Dermis blood vessel endothelial cell (primary cell): ENCODE measurements around the gene PPA2. TPM values are rescaled to one million over a fixed set of nuclear protein-coding genes. Genes with fewer than 3 reads are reported as not detected.

Experiments
- DNase-seq: peaks from one replicate; pipeline ENCODE4 v3.0.0; 2010
- total RNA-seq: library from RNA; depleted of rRNA; stranded (reverse); fragments of >200 nt; gene quantifications from 2 replicates; pipeline ENCODE4 v1.2.3, GENCODE V29; 2014

Gene PPA2
- total RNA-seq, 1 donor from 2014 or later, result 86.4 TPM

DNA sequence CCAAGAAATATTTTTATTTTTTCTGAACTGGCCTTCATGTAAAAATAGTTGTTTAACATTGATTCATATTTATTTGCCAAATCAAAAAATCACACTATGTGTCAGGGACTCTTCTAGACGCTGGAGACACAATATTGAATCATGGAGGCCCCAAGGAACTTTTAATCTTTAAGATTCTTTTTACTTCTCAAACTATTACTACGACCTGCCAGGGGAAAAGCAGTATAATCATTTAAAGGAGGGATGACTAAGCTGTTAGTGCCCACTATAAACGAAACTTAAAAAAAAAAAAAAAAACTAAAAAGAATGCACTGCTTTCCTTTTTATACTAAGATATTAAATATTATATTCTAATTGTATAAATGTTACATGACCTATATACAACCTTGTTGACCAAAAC, 84.7 kb downstream of the PPA2 start:
- no peak for DNase-seq

- DNase-seq, result no peak
These were observed 86.4 kb downstream of the PPA2 start for GRCh38 chr4:105387466-105387865.

- DNase-seq, result peak; percentile 14
These were observed 87.8 kb downstream of the PPA2 start for GRCh38 chr4:105386012-105386411.

GRCh38 chr4:105374071-105374470, 99.8 kb downstream of the PPA2 start:
- DNase-seq, result no peak

- no peak for DNase-seq
These were observed 100.5 kb downstream of the PPA2 start for GRCh38 chr4:105373324-105373723.

DNA sequence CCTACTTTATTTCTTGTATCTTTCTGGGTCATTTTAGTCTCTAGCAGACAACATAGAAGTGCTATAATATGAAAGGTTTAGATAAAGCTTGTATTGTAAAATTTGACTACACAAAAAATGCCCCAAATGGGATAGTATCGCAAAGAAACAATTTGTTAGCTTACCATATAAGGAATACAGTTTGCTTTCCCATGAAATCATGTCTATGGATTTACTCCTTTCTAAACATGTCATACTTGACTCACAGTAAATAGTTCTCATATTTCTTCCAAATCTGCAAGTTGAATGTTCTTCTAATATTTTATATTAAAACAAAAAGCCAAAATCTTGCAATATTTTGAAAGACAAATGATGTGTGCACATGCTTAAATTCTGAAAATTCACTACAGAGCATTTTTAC, 103.9 kb downstream of the PPA2 start:
- no peak for DNase-seq

DNA sequence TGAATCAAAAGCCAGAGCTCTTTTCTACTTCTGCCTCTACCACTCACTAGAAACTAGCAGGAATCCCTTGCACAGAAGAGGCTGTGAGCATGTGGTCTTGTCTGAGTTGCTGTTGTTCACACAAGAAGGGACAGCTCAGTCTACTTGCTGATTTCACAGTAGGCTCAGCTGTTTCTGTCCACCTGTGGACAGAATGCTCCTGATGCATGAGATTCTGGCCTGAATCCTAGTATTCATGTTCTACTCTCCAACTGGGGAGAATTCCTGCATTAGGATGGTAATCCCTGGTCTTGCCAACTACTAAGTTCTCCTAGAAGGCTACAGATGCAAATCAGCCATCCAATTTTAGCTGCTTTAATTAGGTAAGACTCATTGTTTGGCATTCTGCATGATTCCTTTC, 112.8 kb downstream of the PPA2 start:
- DNase-seq, result no peak

DNA sequence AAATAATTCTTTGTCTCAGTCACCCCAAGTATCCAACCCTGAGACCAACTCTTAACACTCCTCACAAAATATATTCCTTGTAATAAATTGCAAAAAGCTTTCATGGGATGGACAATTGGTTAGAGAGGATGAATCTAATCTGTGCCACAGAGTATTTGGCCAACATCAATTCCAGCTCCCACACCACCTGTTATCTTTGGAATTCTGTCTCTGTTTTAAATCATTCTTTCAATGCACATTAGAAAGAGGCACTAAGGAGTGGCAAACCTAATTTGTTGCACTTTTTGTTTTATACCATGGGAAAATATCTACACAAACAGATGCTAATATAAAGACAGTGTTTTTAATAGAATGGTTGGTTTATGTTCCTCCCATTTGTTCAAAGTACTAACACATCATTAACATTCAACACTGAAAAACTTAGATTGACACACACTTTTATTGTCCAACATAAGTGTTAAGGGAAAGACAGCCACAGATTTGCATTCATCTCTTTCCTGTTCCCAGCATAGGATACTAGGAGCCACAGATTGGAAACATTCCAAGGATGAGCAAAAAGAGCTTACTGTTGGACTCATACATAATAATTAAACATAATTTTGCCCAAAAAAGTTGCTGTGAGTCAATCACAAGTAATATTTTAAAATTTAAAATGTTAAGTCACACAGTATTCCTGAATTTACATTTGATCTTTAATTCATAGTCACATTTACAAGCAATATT, 116.4 kb downstream of the PPA2 start:
- DNase-seq, result no peak

GRCh38 chr4:105356194-105356593, 117.7 kb downstream of the PPA2 start:
- no peak for DNase-seq

- DNase-seq, result no peak
These were observed 121.0 kb downstream of the PPA2 start for GRCh38 chr4:105352826-105353225.

- DNase-seq, result no peak
These were observed 122.0 kb downstream of the PPA2 start for GRCh38 chr4:105351861-105352260.

GRCh38 chr4:105350859-105351490, 122.9 kb downstream of the PPA2 start:
- DNase-seq, result peak; percentile 53

DNA sequence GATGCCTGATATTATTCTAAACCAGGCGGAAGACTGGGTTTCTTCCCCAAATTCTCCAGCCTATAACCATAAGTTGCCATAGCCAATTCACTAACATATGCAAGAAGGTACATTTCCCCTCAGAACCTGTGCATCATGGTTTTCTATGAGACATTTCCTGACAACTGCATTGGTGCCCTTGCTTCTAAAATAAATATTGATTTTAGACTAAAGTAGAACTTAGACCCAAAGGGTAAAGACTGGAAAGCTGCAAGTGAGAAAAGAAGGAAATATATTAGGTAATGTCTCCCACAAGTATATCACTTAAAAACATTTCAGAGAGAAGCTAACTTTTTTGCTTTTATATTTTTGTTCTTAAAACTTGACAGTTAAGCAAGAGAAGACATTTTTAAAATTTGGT, 125.1 kb downstream of the PPA2 start:
- DNase-seq, result no peak

DNA sequence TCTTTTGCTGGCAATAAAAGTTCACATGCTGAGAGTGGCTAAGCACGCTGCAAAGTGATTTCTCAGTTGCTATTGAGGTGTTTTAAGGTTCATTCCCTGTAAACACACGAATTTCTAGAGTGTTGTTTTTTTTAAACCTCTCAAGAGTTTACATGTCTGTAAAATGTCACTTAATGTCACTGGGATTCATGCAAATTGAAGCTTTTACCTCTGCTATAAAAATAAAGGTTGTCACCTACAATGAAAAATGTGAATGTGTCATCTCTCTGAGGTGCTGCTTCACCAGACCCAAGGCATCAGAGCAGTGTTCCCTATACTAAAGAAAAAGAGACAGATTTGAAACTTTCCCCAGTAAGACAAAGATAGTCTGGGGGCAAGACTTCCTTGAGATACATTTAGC, 127.0 kb downstream of the PPA2 start:
- no peak for DNase-seq

GRCh38 chr4:105345838-105346237, 128.0 kb downstream of the PPA2 start:
- no peak for DNase-seq

- no peak for DNase-seq
These were observed 128.5 kb downstream of the PPA2 start for GRCh38 chr4:105345358-105345757.

GRCh38 chr4:105344141-105344540, 129.7 kb downstream of the PPA2 start:
- no peak for DNase-seq

DNA sequence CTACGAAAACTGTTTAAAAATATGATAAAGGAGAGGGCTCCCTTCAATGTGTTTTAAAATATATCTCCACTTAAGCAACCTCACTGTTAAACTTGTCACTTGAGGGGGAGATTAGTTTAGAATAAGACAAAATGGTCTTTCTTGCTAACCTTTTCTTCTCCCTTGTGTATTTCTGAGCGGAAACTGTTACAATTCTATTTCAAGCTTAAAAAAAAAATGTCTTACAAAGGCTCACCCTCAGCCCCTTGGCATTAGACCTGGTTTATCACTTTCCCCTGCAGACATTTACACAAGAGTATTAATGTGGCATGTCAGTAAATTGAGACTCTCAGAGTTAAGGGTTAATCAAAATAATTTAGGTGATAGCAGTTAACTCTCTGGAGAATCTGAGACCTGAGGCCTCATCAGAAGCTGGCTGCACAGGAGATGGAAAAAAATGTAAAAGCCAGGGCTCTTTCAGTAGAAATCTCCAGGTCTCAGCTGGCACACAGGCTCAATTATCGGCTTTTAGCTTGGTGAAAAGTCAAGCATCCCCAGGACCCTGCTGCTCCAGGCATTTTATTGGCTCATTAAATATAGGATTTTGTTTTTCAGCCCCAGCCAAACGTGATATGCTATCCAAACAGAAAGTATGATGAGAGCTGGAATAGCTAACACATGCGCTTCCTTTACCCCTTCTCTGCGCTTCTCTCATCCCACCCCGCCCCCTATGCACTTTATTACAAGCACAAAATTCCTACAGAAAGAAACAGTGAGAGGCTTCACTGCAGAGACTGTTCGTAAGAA, 130.5 kb downstream of the PPA2 start:
- DNase-seq, result no peak

DNA sequence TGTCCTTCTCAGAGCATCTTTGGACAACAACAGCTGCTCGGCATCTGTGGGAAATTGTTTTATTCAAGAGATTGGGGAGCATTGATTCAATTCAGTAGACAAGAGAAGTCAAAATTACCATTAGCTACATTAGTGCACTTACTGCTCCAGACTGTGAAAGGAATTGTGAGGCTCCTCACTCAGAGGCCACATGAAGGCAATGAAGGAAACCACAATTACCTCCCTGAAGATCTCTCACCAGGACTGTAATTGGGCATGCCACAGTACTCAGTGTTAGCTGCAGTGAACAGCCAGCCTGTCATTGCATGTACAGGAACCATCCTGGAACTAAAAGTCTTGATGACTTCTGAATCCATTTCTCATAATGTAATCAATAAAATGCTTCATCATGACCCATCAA, 144.8 kb downstream of the PPA2 start:
- DNase-seq, result no peak

DNA sequence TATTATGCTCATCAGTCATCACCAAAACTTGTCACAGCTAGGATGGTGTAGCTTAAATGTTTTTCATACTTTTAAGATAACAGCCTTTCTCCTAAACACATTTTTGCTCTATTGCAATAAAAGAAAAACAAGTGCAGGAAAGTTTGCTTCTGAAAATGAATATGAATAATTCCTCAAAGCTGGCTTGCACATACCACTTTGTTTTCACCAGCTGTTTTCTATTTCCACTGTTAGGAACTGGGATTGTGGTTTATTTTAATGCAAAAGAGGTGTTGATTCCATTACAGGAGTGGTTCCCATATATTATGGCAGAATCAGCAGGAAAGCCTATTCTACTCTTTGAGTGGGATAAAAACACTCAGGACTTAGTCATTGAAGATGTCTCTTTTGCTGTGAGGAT, 145.9 kb downstream of the PPA2 start:
- no peak for DNase-seq

- DNase-seq, result no peak
These were observed 146.6 kb downstream of the PPA2 start for GRCh38 chr4:105327222-105327621.
